ENCODE results near the gene DNAH1.

- TF ChIP-seq TOE1 (CRISPR knock-in tag; IDR thresholded peaks at IDR 0.05) (no peak), ZNF558 (CRISPR knock-in tag; IDR thresholded peaks at IDR 0.05; ENCODE audit: borderline replicate concordance) (no peak), ZBTB26 (CRISPR knock-in tag; IDR thresholded peaks at IDR 0.05; ENCODE audit: borderline replicate concordance) (no peak), BHLHE40 (IDR thresholded peaks at IDR 0.05; ENCODE audit: low read length) (no peak), PBX2 (CRISPR knock-in tag; IDR thresholded peaks at IDR 0.05) (no peak), ZNF747 (CRISPR knock-in tag; IDR thresholded peaks at IDR 0.05; ENCODE audit: borderline replicate concordance) (no peak), POLR2AphosphoS2 (IDR thresholded peaks at IDR 0.05; ENCODE audit: low read depth, low read length) (no peak), MLX (CRISPR knock-in tag; IDR thresholded peaks at IDR 0.05) (no peak), MTERF4 (CRISPR knock-in tag; IDR thresholded peaks at IDR 0.05) (no peak), POLR2AphosphoS5 (IDR thresholded peaks at IDR 0.05; ENCODE audit: low read depth, low read length) (no peak), MAX (IDR thresholded peaks at IDR 0.05) (no peak), NPAS2 (CRISPR knock-in tag; IDR thresholded peaks at IDR 0.05; ENCODE audit: borderline replicate concordance) (no peak)
These were observed 124.1 kb downstream of the DNAH1 start for GRCh38 chr3:52440249-52440551.
